ENCODE measurements around the gene DAB2IP. TPM values are rescaled to one million over a fixed set of nuclear protein-coding genes. Genes with fewer than 3 reads are reported as not detected.
A peak's percentile ranks its signal among the peaks of the same experiment; 100 is the strongest.

The DAB2IP gene
- total RNA-seq, 3 donors from 2014 or later = 109 to 157 (median 111) TPM

- intact Hi-C loops (cut with DNase I, micrococcal nuclease) = no loop called here
- Histone ChIP-seq H3K9me3 (no peaks in the 10 kb centered on the region), H3K4me1 (ENCODE audit: low read depth) (peaks cover 18% of the 10 kb centered on the region), H3K36me3 (ENCODE audit: low read depth) (no peaks in the 10 kb centered on the region), H3K4me3 (no peak overlapping the region)
- no peak for DNase-seq
- TF ChIP-seq CTCF (IDR thresholded peaks at IDR 0.05) = no peak
- ATAC-seq = no peak
Measured at GRCh38 chr9:121648172-121648571, 3.3 kb upstream of the DAB2IP start.

GRCh38 chr9:121648799-121649198, 2.6 kb upstream of the DAB2IP start:
- H3K36me3 ChIP-seq (ENCODE audit: low read depth) = no peaks in the 10 kb centered on the region
- TF ChIP-seq CTCF (IDR thresholded peaks at IDR 0.05) = no peak
- no peaks in the 10 kb centered on the region for H3K9me3 ChIP-seq
- intact Hi-C loops (cut with DNase I, micrococcal nuclease) = no loop called here
- no peak overlapping the region for H3K4me3 ChIP-seq
- H3K4me1 ChIP-seq (ENCODE audit: low read depth) = peaks cover 18% of the 10 kb centered on the region
- DNase-seq = peak in 1 of 3 donors; percentile 28
- peak; percentile 42 for ATAC-seq

- Histone ChIP-seq H3K9me3 (no peaks in the 10 kb centered on the region), H3K4me3 (no peak overlapping the region), H3K36me3 (ENCODE audit: low read depth) (no peaks in the 10 kb centered on the region), H3K4me1 (ENCODE audit: low read depth) (peaks cover 18% of the 10 kb centered on the region)
- TF ChIP-seq CTCF (IDR thresholded peaks at IDR 0.05) = no peak
- DNase-seq (peak in 1 of 3 donors; percentile 43), ATAC-seq (no peak)
- intact Hi-C loops (cut with DNase I, micrococcal nuclease) = no loop called here
Measured at GRCh38 chr9:121649476-121650216, 1.8 kb upstream of the DAB2IP start.

- intact Hi-C loops (cut with DNase I, micrococcal nuclease) = no loop called here
- H3K4me3 ChIP-seq = no peak overlapping the region
- no peak for TF ChIP-seq CTCF (IDR thresholded peaks at IDR 0.05)
- no peaks in the 10 kb centered on the region for H3K9me3 ChIP-seq
- DNase-seq (peak; percentile 84 to 89 (median 88)), ATAC-seq (peak; percentile 82)
- no peaks in the 10 kb centered on the region for H3K36me3 ChIP-seq (ENCODE audit: low read depth)
- H3K4me1 ChIP-seq (ENCODE audit: low read depth) = peaks cover 18% of the 10 kb centered on the region
Measured at GRCh38 chr9:121650217-121651007, 1.0 kb upstream of the DAB2IP start.

GRCh38 chr9:121651008-121651294, 483 bp upstream of the DAB2IP start:
- DNase-seq (no peak), ATAC-seq (peak; percentile 19)
- no peaks in the 10 kb centered on the region for H3K36me3 ChIP-seq (ENCODE audit: low read depth)
- peaks cover 18% of the 10 kb centered on the region for H3K4me1 ChIP-seq (ENCODE audit: low read depth)
- no peaks in the 10 kb centered on the region for H3K9me3 ChIP-seq
- intact Hi-C loops (cut with DNase I, micrococcal nuclease) = no loop called here
- H3K4me3 ChIP-seq = no peak overlapping the region
- no peak for TF ChIP-seq CTCF (IDR thresholded peaks at IDR 0.05)
